GM13976 (cell line): Measurements from ENCODE around the gene AQR.

Experiments used
- DNase-seq: peaks from one replicate; pipeline ENCODE4 v3.0.0; 2012; ENCODE audit warnings: low spot score
- in situ Hi-C: fragments of 300-500 bp; cut with MboI; formaldehyde crosslinking; loops from one replicate; pipeline ENCODE4 v1.12.0; 2022; ENCODE audit warnings: low sequenced_read_pairs, mixed read lengths, inconsistent platforms; ENCODE audit not compliant: unreplicated experiment
- TF ChIP-seq, protein P1 (sequence below): IDR thresholded peaks from 2 replicates; pipeline ENCODE4 v1.5.1; 2012; ENCODE audit warnings: borderline replicate concordance, mild to moderate bottlenecking; ENCODE audit not compliant: insufficient read depth; ENCODE audit errors: extremely low read depth, missing control alignments, control extremely low read depth

Gene AQR

DNA sequence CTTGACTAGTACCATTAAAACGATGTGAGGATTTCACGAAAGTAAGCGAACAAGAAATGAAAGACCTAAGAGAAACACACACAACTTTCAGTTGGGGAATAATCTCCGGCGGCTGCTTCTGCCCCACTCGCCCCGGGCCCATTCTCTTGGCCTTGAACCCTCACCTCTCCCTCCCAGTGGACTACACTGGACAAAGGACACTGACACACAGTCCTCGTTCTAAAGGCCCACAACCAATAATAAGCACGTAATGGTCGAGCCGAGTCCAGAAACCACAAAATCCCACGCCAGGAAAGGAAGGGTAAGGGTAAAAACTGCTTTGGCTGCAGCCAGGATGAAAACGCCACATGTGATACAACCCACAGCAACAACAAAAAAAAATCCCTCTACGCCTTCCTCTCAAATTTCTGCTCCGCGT is 18.1 kb upstream of the AQR start:
- no peak for DNase-seq
- in situ Hi-C loops = no loop called here
- TF ChIP-seq, protein P1, sequence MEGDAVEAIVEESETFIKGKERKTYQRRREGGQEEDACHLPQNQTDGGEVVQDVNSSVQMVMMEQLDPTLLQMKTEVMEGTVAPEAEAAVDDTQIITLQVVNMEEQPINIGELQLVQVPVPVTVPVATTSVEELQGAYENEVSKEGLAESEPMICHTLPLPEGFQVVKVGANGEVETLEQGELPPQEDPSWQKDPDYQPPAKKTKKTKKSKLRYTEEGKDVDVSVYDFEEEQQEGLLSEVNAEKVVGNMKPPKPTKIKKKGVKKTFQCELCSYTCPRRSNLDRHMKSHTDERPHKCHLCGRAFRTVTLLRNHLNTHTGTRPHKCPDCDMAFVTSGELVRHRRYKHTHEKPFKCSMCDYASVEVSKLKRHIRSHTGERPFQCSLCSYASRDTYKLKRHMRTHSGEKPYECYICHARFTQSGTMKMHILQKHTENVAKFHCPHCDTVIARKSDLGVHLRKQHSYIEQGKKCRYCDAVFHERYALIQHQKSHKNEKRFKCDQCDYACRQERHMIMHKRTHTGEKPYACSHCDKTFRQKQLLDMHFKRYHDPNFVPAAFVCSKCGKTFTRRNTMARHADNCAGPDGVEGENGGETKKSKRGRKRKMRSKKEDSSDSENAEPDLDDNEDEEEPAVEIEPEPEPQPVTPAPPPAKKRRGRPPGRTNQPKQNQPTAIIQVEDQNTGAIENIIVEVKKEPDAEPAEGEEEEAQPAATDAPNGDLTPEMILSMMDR = no peak

DNA sequence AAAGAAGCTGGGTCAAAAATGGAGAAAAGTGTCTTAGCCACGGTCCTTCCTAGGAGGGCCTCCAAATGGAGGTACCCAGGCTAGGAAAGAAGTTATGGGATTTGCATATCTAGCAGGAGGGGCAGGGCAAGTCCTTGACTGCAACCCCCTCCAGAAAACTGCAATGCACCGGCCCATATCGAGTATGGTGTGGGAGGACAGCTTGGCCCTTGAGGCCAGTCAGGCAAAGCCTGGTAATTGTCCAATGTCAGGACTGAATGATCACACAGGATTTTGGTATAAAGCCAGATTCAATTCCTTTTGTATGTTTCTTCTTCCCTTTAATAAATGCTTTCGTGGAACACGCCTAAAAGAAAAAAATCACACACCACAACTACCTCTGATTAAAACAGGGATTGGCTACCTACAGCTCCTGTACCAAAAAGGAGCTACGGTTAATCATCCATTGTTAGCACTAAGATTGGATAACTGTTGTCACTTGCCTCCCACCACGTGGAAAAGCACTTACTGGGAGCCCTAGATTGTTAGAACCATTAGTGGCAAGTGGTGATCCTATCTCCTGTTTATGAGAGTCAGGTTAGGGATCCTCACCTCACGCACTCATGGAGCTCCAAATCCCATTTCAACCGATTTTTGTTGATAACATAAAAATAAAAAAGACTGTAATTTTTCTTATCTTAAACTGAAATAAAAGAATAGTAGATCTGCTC is 17.4 kb upstream of the AQR start:
- in situ Hi-C loops = no loop called here
- TF ChIP-seq, protein P1 = no peak
- no peak for DNase-seq

DNA sequence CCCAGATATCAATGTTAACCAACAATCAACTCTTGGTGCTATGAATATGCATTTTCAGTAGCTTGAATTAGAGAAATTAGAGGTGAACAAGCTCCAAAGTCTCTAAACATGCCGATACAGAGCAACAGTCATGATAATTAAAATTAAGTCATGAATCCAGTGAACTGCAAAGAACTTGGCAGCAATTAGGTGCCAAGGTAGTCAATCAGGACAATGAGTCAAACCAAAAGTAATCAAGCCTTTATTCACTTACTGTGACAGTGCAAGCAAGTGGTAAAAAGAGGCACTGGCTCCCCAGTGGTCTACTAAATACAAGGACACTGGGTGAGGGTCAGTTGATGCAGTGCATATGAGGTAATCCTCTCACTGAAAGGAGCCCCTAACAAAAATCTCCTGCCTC is 16.8 kb upstream of the AQR start:
- DNase-seq = no peak
- TF ChIP-seq, protein P1 = no peak
- in situ Hi-C loops = no loop called here

DNA sequence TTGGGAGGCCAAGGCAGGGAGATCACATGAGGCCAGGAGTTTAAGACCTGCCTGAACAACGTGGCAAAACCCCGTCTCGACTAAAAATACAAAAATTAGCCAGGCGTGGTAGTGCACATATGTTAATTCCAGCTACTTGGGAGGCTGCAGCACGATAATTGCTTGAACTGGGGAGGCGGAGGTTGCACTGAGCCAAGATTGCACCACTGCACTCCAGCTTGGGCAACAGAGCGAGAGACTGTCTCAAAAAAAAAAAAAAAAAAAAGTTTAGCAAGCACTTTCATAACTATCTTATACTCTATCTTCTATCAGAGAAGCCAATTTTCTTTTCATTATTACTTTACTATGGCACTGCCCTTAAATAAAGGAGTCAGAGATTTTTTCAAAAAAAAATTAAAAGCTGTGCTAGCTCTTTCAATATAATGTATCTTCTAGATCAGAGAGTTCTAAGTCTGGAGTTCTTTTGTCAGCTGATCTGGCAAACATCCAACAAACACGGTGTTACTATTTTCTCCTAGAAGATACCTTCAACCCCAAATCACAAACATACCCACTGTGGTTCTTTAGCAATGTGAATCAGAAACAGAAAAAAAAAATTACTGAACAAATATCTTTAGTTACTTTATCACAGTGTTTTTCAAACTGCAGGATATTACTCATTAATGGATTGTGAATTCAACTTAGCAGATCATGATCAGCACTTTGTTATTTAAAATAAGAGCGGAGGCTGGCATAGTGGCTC is 15.5 kb upstream of the AQR start:
- in situ Hi-C loops = no loop called here
- TF ChIP-seq, protein P1 = no peak
- DNase-seq = no peak

DNA sequence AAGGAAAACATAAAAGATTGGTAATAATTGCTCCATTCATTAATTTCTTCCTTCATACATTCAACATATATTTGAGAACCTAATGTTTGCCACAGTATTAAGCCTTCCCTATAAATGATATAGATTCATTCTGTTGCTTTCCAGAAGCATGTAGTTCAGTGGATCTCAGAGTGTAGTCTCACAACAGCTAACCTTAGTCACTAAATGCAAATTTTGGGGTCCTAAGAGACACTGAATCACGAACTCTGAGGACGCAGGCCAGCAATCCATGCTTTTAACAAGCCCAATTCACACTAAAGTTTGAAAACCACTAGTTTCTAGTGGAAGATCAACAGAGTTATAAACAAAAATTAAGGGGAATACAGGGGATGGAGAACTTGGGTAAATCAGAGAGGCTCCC is 7.2 kb upstream of the AQR start:
- no peak for DNase-seq
- in situ Hi-C loops = no loop called here
- TF ChIP-seq, protein P1 = no peak

DNA sequence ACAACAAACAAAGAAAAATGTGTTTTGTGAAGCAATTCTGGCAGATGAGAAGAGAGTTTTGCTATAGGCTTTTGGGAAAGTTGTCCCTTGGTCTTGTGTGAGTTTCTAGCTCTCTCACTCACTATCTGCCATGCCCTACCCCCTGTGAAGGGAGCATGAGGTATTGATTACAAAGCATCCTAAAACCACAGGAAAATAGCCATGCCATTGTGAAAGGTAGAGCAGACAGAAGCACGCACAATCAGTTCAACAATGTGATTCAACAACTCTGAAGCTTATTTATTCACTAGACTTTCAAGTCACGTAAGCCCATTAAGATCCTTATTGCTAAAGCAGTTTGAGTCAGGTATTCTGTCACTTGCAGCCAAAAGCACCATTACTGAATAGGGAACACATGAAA is 6.5 kb upstream of the AQR start:
- TF ChIP-seq, protein P1 = no peak
- DNase-seq = no peak
- in situ Hi-C loops = no loop called here
